Fibroblast of lung (primary cell): ENCODE measurements around the gene PLEKHM2.

Source experiments
- EZH2 ChIP-seq: IDR thresholded peaks from 2 replicates; pipeline ENCODE4 v1.5.1; 2012; ENCODE audit warnings: low read length, control low read depth, mild to moderate bottlenecking; ENCODE audit errors: missing control alignments
- TF ChIP-seq, protein P1 (sequence below), 2 donors: IDR thresholded peaks in 1 of 2; conservative IDR thresholded peaks in 1 of 2; 1 replicate in 1 of 2; 2 replicates in 1 of 2; pipeline ENCODE4 v1.5.1; 2011 to 2012; ENCODE audit warnings: low read length in 2 of 2, control low read depth in 1 of 2, inconsistent platforms in 1 of 2, low read depth in 1 of 2, mild to moderate bottlenecking in 1 of 2

DNA sequence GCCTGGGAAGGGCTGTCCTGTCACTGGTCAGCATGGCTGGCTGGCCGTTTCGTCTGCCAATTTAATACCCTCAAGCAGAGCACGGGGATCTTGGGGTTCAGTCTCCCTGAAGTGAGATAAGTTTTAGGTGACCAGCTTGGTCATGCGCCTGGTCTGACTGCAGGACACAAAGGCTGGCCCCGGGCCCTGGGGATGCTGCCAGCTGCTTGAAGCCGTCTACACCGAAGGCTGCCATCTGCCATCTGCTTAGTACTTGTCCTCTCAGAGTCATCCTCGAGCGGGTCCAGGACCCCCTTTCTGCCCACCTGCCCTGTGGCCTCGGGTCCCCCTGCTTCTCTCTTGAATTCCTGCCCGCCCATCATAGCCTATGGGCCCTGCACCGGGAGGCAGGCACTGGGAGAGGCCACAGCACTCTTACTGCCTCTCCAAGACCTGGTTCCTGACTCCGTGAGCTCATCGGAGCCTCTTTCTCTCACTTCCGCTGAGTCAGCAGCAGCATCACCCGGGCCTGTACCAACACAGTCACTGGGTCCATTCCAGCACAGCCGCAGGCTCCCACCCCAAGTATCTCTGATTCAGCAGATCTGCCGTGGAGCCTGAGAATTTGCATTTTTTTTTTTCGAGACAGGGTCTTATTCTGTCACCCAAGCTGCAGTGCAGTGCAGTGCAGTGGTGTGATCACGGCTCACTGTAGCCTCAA, 81.5 kb downstream of the PLEKHM2 start:
- TF ChIP-seq, protein P1, sequence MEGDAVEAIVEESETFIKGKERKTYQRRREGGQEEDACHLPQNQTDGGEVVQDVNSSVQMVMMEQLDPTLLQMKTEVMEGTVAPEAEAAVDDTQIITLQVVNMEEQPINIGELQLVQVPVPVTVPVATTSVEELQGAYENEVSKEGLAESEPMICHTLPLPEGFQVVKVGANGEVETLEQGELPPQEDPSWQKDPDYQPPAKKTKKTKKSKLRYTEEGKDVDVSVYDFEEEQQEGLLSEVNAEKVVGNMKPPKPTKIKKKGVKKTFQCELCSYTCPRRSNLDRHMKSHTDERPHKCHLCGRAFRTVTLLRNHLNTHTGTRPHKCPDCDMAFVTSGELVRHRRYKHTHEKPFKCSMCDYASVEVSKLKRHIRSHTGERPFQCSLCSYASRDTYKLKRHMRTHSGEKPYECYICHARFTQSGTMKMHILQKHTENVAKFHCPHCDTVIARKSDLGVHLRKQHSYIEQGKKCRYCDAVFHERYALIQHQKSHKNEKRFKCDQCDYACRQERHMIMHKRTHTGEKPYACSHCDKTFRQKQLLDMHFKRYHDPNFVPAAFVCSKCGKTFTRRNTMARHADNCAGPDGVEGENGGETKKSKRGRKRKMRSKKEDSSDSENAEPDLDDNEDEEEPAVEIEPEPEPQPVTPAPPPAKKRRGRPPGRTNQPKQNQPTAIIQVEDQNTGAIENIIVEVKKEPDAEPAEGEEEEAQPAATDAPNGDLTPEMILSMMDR (conservative IDR thresholded peaks at IDR 0.05 in 1 of 2, IDR thresholded peaks at IDR 0.05 in 1 of 2; ENCODE audit: low read depth in 1 of 2, low read length in 2 of 2) = no peak
- no peak for TF ChIP-seq EZH2
